C4-2B (cell line): Measurements from ENCODE around the gene CAMTA1.

Experiments
- ZFX ChIP-seq: fragments of 450-650 bp; IDR thresholded peaks from 2 replicates; pipeline ENCODE4 v1.6.1; 2017
- TF ChIP-seq, protein P1 (sequence below): fragments of 450-650 bp; conservative IDR thresholded peaks from 2 replicates; pipeline ENCODE4 v1.5.1; 2017; ENCODE audit warnings: mild to moderate bottlenecking

DNA sequence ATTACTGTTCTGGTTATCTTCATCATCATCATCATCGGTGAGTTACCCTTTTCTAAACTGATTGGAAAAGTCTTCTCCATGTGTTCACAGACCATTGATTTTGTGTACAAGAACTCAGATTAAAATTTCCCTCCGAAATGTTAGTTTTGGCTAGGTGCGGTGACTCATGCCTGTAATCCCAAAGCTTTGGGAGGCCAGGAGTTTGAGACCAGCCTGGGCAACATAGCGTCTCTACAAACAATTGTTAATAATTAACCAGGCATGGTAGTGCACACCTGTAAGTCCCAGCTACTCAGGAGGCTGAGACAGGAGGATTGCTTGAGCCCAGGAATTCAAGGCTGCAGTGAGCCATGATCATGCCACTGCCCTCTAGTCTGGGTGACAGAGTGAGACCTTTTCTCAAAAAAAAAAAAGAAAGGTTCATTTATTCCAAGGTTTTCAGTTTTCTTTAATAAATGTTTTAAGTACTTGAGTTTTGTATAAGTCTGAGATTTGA is 992.9 kb downstream of the CAMTA1 start:
- TF ChIP-seq, protein P1, sequence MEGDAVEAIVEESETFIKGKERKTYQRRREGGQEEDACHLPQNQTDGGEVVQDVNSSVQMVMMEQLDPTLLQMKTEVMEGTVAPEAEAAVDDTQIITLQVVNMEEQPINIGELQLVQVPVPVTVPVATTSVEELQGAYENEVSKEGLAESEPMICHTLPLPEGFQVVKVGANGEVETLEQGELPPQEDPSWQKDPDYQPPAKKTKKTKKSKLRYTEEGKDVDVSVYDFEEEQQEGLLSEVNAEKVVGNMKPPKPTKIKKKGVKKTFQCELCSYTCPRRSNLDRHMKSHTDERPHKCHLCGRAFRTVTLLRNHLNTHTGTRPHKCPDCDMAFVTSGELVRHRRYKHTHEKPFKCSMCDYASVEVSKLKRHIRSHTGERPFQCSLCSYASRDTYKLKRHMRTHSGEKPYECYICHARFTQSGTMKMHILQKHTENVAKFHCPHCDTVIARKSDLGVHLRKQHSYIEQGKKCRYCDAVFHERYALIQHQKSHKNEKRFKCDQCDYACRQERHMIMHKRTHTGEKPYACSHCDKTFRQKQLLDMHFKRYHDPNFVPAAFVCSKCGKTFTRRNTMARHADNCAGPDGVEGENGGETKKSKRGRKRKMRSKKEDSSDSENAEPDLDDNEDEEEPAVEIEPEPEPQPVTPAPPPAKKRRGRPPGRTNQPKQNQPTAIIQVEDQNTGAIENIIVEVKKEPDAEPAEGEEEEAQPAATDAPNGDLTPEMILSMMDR: no peak
- no peak for TF ChIP-seq ZFX
